AG10803 (cell line): Measurements from ENCODE around the gene LRRN4CL.

Experiments
- DNase-seq: peaks from one replicate; pipeline ENCODE4 v3.0.0; 2010; ENCODE audit warnings: low read depth
- H3K4me3 ChIP-seq: 2 replicates; pipeline ENCODE4 v1.5.1; 2011; ENCODE audit warnings: mild to moderate bottlenecking, low read length, control low read depth
- TF ChIP-seq, protein P1 (sequence below): conservative IDR thresholded peaks from 2 replicates; pipeline ENCODE4 v1.5.1; 2011; ENCODE audit warnings: mild to moderate bottlenecking, low read length, control low read depth, inconsistent platforms

LRRN4CL gene

DNA sequence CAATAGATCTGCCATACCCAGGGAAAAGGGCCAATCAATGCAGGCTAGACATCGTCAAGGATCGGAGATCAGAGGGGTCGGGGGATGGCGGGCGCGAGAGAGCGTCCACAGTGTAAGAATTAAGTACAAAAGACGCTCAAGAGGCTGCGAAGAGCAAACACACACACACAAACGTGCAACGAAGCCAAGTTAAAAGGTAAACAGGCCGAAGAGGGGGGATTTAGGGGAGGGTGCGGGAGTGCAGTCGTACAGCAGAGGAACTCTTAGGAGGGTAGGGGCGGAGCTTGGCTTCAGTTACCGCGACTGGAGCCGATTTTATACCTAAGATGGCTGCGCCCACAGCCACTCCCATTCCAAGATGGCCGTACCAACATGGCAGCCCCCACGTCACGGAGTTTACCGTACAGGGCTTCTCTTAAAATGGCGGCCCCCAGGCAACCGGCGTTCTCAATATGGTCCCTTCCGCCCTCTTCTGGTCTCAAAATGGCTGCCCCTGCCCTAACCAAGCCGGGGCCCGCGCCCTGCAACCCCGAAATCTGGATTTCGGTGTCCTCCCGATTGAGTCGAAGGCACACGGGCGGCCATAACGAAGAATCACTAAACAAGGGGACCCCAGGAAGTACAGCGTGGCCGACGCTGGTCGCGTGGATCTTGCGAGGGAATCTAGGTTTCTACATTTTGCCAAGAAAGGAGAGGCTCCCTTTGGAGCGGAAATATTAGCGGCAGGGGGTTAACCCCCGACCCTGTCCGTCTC lies 20.1 kb upstream of the LRRN4CL start:
- peak; percentile 98 for DNase-seq
- peak overlapping the region; percentile 71 for H3K4me3 ChIP-seq

DNA sequence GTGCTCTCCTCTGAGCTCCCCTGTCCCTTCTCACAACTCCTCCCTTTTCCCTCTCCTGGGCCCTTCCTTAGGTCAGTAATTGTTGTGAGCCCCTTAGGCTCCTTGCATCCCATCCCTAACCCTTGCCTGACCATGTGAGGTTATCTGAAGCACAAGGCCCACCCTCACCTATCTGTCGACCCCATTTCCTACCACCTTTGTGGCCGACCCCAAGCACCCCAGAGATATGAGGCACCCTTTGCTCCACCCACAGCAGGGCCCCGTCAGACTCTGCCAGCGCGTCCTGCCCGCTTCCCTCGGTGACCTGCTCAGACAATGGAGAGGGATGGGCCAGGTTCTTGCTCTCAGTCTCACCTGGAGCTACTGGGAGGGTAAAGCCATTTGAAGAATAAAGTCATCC lies 19.5 kb upstream of the LRRN4CL start:
- TF ChIP-seq, protein P1, sequence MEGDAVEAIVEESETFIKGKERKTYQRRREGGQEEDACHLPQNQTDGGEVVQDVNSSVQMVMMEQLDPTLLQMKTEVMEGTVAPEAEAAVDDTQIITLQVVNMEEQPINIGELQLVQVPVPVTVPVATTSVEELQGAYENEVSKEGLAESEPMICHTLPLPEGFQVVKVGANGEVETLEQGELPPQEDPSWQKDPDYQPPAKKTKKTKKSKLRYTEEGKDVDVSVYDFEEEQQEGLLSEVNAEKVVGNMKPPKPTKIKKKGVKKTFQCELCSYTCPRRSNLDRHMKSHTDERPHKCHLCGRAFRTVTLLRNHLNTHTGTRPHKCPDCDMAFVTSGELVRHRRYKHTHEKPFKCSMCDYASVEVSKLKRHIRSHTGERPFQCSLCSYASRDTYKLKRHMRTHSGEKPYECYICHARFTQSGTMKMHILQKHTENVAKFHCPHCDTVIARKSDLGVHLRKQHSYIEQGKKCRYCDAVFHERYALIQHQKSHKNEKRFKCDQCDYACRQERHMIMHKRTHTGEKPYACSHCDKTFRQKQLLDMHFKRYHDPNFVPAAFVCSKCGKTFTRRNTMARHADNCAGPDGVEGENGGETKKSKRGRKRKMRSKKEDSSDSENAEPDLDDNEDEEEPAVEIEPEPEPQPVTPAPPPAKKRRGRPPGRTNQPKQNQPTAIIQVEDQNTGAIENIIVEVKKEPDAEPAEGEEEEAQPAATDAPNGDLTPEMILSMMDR, result no peak
- H3K4me3 ChIP-seq, result peak overlapping the region; percentile 71
- DNase-seq, result no peak

More for the DNA sequence above, 20.1 kb upstream of the LRRN4CL start:
- TF ChIP-seq, protein P1, result no peak

DNA sequence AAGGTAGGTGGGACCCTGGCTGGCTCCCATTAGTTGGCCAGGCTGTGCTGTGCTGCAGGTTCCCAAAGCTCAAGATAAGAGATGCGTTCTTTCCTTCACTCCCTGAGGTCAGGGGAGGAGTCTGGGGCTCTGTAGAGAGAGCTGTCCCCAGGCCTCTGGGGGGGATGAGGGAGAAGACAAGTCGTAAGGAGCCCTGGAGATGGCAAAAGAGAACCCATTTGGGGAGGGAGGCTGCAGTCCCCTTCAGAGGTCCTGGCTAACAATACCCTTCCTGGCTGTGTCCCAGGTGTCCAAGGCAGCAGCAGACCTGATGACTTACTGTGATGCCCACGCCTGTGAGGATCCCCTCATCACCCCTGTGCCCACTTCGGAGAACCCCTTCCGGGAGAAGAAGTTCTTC lies 19.1 kb upstream of the LRRN4CL start:
- no peak overlapping the region for H3K4me3 ChIP-seq
- TF ChIP-seq, protein P1, result no peak
- DNase-seq, result no peak

DNA sequence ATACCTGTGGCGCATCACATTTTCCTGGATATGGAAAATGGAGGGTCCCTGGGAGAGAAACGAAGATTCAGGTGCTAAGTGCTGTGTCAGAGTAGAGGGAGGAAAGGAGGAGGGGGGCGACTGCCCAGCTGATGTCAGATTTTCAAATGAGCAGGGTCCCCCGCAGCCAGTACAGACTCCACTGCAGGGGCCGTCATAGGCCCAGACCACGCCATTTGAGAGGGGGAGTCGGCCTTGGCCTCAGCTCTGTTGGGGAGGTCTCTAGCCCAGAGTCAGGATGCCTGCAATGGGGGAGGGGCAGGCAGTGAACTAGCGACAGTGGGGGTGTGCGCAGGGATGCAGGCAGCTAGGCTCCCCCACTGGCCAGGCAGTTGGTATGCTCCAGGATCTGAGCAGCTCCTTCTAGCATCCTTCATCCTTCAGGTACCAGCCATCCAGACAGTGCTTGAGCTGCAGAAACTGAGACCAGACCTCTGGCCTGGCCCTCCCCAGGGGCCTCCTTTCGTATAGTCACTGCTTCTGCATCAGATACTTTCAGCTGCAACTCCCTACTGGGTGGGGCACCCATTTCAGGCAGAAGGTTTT lies 18.0 kb upstream of the LRRN4CL start, which contains the start of the genes BSCL2 and GNG3:
BSCL2 (minus strand) TSS at position 148 of the 585 bp plus-strand sequence. CDS start 229 bp downstream, outside the sequence.
GNG3 (plus strand) TSS at position 400 of the 585 bp plus-strand sequence. CDS start 620 bp downstream, outside the sequence.
- peak within 1 kb of the TSS; percentile 55 for H3K4me3 ChIP-seq
- TF ChIP-seq, protein P1, result no peak
- no peak for DNase-seq

DNA sequence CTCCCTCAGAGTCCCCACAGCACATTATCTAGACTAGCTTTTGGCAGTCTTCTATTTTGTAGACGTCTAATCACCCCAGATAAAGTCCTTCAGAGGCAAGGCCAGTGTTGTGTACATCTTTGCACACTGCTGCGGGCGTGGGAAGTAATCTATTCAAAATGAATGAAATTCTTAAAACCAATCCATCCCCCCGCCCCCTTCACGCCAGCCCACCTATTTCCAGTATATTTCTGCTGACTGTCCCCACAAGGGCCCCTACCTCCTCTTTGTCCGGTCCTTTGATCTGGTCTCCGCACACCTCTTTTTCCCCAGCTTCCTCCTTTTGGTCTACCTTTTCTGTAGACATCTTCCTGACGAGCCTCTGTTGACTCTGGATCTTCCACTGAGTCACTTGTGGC lies 17.5 kb upstream of the LRRN4CL start:
- no peak for DNase-seq
- H3K4me3 ChIP-seq, result no peak overlapping the region; the same call in 1 of the 2 replicates
- TF ChIP-seq, protein P1, result no peak

DNA sequence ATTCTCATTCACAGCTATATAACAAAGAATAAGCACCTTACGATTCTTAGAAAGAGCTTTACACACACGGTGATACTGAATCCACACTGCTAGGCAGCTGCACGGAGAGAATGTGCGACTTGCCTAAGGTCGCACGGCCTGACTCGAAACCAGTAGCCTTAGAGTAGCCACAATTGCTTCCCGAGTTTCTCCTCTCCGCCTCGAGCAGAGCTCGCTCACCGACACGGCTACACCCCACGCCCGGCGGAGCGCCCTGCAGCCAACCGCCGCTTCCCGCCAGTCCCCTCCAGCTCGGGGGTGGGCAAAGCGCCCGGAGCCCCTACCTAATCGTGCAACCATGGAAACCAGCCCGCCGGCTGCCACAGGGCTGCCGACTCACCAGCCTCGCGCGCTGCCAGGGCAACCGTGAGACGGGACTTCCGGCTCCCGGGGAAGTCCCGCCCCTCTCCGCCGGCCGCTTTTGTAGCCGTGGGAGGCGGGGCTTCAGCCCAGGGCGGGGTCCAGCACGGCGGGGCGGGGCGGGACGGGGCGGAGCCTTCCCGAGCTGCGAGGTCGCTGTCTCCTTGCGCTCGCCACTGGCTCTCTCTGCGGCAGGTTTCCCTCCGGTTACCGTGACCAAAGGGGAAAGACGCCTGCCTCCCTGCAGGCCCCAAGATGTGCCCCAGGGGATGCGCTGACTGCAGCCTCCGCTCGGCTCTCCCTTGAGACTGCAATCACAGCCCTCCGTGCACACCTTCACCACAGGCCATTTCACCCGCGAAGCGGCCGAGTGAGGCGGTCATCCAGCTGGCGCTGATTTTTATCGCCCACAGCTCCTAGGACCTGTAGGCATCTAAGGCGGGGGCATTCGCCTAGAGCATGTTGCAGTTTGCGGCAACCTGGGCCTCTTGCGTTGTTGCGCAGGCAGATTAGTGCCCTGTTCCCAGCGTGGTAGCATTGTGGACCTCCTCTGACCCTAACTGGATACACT lies 16.8 kb upstream of the LRRN4CL start:
- TF ChIP-seq, protein P1, result no peak
- H3K4me3 ChIP-seq, result peak overlapping the region; percentile 80
- DNase-seq, result peak; percentile 92
